ENCODE data around the gene ATP6V0A1. TPM values are rescaled to one million over a fixed set of nuclear protein-coding genes. Genes with fewer than 3 reads are reported as not detected.
"Not testable (repeated sequence)": the region's sequence is repeated elsewhere in the genome, so short reads cannot be mapped to it uniquely, and the experiment has no call there.

ATP6V0A1 gene
- total RNA-seq, 1 donor from 2014 or later: 69.4 TPM

- no peaks in the 10 kb centered on the region for H3K27me3 Mint-ChIP-seq
- no peak for DNase-seq (ENCODE audit: extremely low spot score, unreplicated experiment)
- peaks cover 3% of the 10 kb centered on the region for H3K36me3 Mint-ChIP-seq
- no peak overlapping the region for H3K27ac Mint-ChIP-seq
- H3K9me3 Mint-ChIP-seq: no peaks in the 10 kb centered on the region
- no peak overlapping the region for H3K4me3 Mint-ChIP-seq
- peaks cover 7% of the 10 kb centered on the region for H3K4me1 Mint-ChIP-seq (ENCODE audit: unreplicated experiment)
- no peak for TF ChIP-seq CTCF (conservative IDR thresholded peaks at IDR 0.05)
These were observed 45.1 kb upstream of the ATP6V0A1 start for GRCh38 chr17:42413464-42414040.

GRCh38 chr17:42414704-42415409, 43.8 kb upstream of the ATP6V0A1 start:
- Mint-ChIP-seq H3K9me3 (no peaks in the 10 kb centered on the region), H3K36me3 (peaks cover 3% of the 10 kb centered on the region), H3K27me3 (peaks cover 6% of the 10 kb centered on the region), H3K4me1 (ENCODE audit: unreplicated experiment) (peaks cover 5% of the 10 kb centered on the region), H3K4me3 (no peak overlapping the region), H3K27ac (no peak overlapping the region)
- TF ChIP-seq CTCF (conservative IDR thresholded peaks at IDR 0.05): no peak
- DNase-seq (ENCODE audit: extremely low spot score, unreplicated experiment): no peak

- peaks cover 12% of the 10 kb centered on the region for H3K4me1 Mint-ChIP-seq (ENCODE audit: unreplicated experiment)
- not testable (repeated sequence) for H3K27ac Mint-ChIP-seq
These were observed 40.7 kb upstream of the ATP6V0A1 start for GRCh38 chr17:42417981-42418380.

GRCh38 chr17:42421136-42421506, 37.6 kb upstream of the ATP6V0A1 start:
- TF ChIP-seq CTCF (conservative IDR thresholded peaks at IDR 0.05): no peak
- Mint-ChIP-seq H3K27ac (peak overlapping the region; percentile 67), H3K4me3 (peak overlapping the region; percentile 87), H3K36me3 (no peaks in the 10 kb centered on the region), H3K27me3 (peaks cover 53% of the 10 kb centered on the region), H3K4me1 (ENCODE audit: unreplicated experiment) (peaks cover 16% of the 10 kb centered on the region), H3K9me3 (no peaks in the 10 kb centered on the region)
- DNase-seq (ENCODE audit: extremely low spot score, unreplicated experiment): no peak

More at GRCh38 chr17:42417981-42418380, 40.7 kb upstream of the ATP6V0A1 start:
- H3K9me3 Mint-ChIP-seq; DNase-seq (ENCODE audit: extremely low spot score, unreplicated experiment); H3K36me3 Mint-ChIP-seq; H3K4me3 Mint-ChIP-seq: not testable (repeated sequence)
- H3K27me3 Mint-ChIP-seq: peaks cover 33% of the 10 kb centered on the region

GRCh38 chr17:42421507-42422338, 37.0 kb upstream of the ATP6V0A1 start:
- peak overlapping the region; percentile 74 for H3K27ac Mint-ChIP-seq
- peaks cover 56% of the 10 kb centered on the region for H3K27me3 Mint-ChIP-seq
- peak overlapping the region; percentile 87 for H3K4me3 Mint-ChIP-seq
- H3K36me3 Mint-ChIP-seq: no peaks in the 10 kb centered on the region
- H3K4me1 Mint-ChIP-seq (ENCODE audit: unreplicated experiment): peaks cover 16% of the 10 kb centered on the region
- DNase-seq (ENCODE audit: extremely low spot score, unreplicated experiment): no peak
- TF ChIP-seq CTCF (conservative IDR thresholded peaks at IDR 0.05): no peak
- H3K9me3 Mint-ChIP-seq: no peaks in the 10 kb centered on the region
